OCI-LY7 (cell line): ENCODE results near the gene KIF26A.

Experiments
- EZH2phosphoT487 ChIP-seq: fragments of 200-600 bp; sonication (generic); IDR thresholded peaks from 2 replicates; pipeline ENCODE4 v1.6.1; 2018; ENCODE audit warnings: low read depth, borderline replicate concordance, mild to moderate bottlenecking, mixed run types, antibody characterized with exemption, low read length, moderate library complexity, mixed read lengths
- TF ChIP-seq, protein P1 (sequence below): fragments of 200-600 bp; sonication (generic); conservative IDR thresholded peaks from 2 replicates; pipeline ENCODE4 v1.5.1; 2014; ENCODE audit warnings: mild to moderate bottlenecking, antibody characterized with exemption, low read length, moderate library complexity, mixed read lengths

DNA sequence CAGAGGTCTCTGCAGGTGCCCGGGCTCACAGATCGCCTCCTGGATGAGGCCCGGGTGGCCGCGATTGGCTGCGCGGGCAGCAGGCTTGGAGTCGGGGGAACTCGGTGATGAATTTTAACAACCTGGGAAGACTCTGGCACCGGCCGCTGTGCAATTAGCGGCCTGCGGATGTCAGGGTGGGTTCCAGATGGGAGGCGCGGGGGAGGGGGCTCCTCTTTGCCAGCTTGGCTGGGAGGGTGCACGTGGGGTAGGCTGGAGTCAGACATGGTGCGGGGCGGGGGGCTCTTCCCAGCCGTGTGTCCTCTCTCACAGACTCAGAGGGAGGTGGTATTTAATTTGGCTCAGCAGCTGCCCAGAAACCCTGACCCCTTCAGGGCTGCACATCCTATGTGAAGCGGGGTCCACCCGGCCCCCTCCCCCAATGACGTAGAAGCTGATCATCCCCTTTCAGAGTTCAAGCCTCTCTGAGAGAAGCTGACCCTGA lies 81.4 kb downstream of the KIF26A start:
- TF ChIP-seq, protein P1, sequence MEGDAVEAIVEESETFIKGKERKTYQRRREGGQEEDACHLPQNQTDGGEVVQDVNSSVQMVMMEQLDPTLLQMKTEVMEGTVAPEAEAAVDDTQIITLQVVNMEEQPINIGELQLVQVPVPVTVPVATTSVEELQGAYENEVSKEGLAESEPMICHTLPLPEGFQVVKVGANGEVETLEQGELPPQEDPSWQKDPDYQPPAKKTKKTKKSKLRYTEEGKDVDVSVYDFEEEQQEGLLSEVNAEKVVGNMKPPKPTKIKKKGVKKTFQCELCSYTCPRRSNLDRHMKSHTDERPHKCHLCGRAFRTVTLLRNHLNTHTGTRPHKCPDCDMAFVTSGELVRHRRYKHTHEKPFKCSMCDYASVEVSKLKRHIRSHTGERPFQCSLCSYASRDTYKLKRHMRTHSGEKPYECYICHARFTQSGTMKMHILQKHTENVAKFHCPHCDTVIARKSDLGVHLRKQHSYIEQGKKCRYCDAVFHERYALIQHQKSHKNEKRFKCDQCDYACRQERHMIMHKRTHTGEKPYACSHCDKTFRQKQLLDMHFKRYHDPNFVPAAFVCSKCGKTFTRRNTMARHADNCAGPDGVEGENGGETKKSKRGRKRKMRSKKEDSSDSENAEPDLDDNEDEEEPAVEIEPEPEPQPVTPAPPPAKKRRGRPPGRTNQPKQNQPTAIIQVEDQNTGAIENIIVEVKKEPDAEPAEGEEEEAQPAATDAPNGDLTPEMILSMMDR: no peak
- no peak for TF ChIP-seq EZH2phosphoT487
